IMR-90 (cell line): Measurements from ENCODE around the gene MID2. TPM values are rescaled to one million over a fixed set of nuclear protein-coding genes. Genes with fewer than 3 reads are reported as not detected.

Experiments used
- ATAC-seq: fragments of 200-7000 bp; cut with Tn5 transposase; 2 replicates; pipeline ENCODE4 v1.9.1; 2020; ENCODE audit warnings: low read depth, mild to moderate bottlenecking, moderate library complexity
- BruUV-seq: library from RNA; stranded (reverse); fragments of 400-500 nt; replicated peaks from 2 replicates; lab custom pipeline; 2021; lab: Mats Ljungman, UMichigan
- CTCF ChIA-PET: fragments of 300-600 bp; formaldehyde crosslinking; extraction: SDS; loops from one replicate; lab custom pipeline; 2021; ENCODE audit warnings: antibody characterized with exemption; lab: Yijun Ruan, JAX
- POLR2A ChIA-PET: fragments of 300-600 bp; sonication (Branson Sonifier 250); formaldehyde crosslinking; loops from one replicate; lab custom pipeline; 2022; ENCODE audit warnings: antibody characterized with exemption; ENCODE audit not compliant: unreplicated experiment; lab: Charles Lee
- DNase-seq: peaks from one replicate; pipeline ENCODE4 v3.0.0; 2013
- H2AFZ ChIP-seq: replicated peaks from 2 replicates; pipeline ENCODE3; 2013; ENCODE audit warnings: low read length, mild to moderate bottlenecking; ENCODE audit not compliant: poor library complexity
- H2AK5ac ChIP-seq: 2 replicates; pipeline ENCODE4 v1.6.1; 2013; ENCODE audit warnings: low read depth, low read length, inconsistent platforms
- H2AK9ac ChIP-seq: replicated peaks from 2 replicates; pipeline ENCODE3; 2013; ENCODE audit warnings: mild to moderate bottlenecking, low read depth, low read length, moderate library complexity; ENCODE audit not compliant: poor library complexity
- H2BK120ac ChIP-seq: 2 replicates; pipeline ENCODE4 v1.6.1; 2013; ENCODE audit warnings: low read depth, low read length, inconsistent platforms
- H2BK15ac ChIP-seq: 3 replicates; pipeline ENCODE4 v1.6.1; 2013; ENCODE audit warnings: low read depth, low read length, inconsistent platforms
- H2BK20ac ChIP-seq: 2 replicates; pipeline ENCODE4 v1.6.1; 2013; ENCODE audit warnings: low read depth, mild to moderate bottlenecking, inconsistent platforms, low read length, moderate library complexity
- H2BK5ac ChIP-seq: 2 replicates; pipeline ENCODE4 v1.6.1; 2013; ENCODE audit warnings: mild to moderate bottlenecking, low read depth, low read length, inconsistent platforms; ENCODE audit not compliant: poor library complexity, severe bottlenecking
- H3K14ac ChIP-seq: replicated peaks from 2 replicates; pipeline ENCODE4 v1.6.1; 2013; ENCODE audit warnings: low read depth, low read length, inconsistent platforms
- H3K18ac ChIP-seq: 2 replicates; pipeline ENCODE4 v1.6.1; 2013; ENCODE audit warnings: low read depth, low read length, control low read depth
- H3K23ac ChIP-seq: 2 replicates; pipeline ENCODE4 v1.6.1; 2013; ENCODE audit warnings: low read depth, low read length, inconsistent platforms
- H3K27ac ChIP-seq: 2 replicates; pipeline ENCODE4 v1.5.1; 2013; ENCODE audit warnings: mild to moderate bottlenecking, control low read depth, low read length; ENCODE audit not compliant: insufficient read depth
- H3K27me3 ChIP-seq: 2 replicates; pipeline ENCODE4 v1.6.1; 2013; ENCODE audit warnings: low read length; ENCODE audit not compliant: control insufficient read depth, insufficient read depth
- H3K36me3 ChIP-seq: 2 replicates; pipeline ENCODE4 v1.6.1; 2013; ENCODE audit warnings: low read length, mixed read lengths; ENCODE audit not compliant: control insufficient read depth, insufficient read depth
- H3K4ac ChIP-seq: 2 replicates; pipeline ENCODE4 v1.6.1; 2013; ENCODE audit warnings: low read depth, low read length, inconsistent platforms
- H3K4me1 ChIP-seq: 2 replicates; pipeline ENCODE4 v1.6.1; 2013; ENCODE audit warnings: low read length, mixed read lengths; ENCODE audit not compliant: control insufficient read depth, insufficient read depth
- H3K4me2 ChIP-seq: 2 replicates; pipeline ENCODE4 v1.6.1; 2013; ENCODE audit warnings: low read depth, mild to moderate bottlenecking, control low read depth, low read length, moderate library complexity
- H3K4me3 ChIP-seq: 2 replicates; pipeline ENCODE4 v1.5.1; 2013; ENCODE audit warnings: low read depth, mild to moderate bottlenecking, control low read depth, low read length, moderate library complexity; ENCODE audit not compliant: insufficient read depth
- H3K56ac ChIP-seq: 2 replicates; pipeline ENCODE4 v1.6.1; 2013; ENCODE audit warnings: low read length, inconsistent platforms; ENCODE audit not compliant: insufficient read depth; ENCODE audit errors: extremely low read depth
- H3K79me1 ChIP-seq, 2 experiments: 2 replicates each; pipeline ENCODE4 v1.6.1; 2013; ENCODE audit warnings: low read length in 2 of 2, inconsistent platforms in 1 of 2, low read depth in 1 of 2
- H3K9ac ChIP-seq: 2 replicates; pipeline ENCODE4 v1.6.1; 2013; ENCODE audit warnings: low read depth, low read length, control low read depth
- H3K9me1 ChIP-seq: 2 replicates; pipeline ENCODE4 v1.6.1; 2013; ENCODE audit warnings: low read length, inconsistent platforms; ENCODE audit not compliant: insufficient read depth
- H3K9me3 ChIP-seq: 2 replicates; pipeline ENCODE4 v1.6.1; 2013; ENCODE audit warnings: low read length; ENCODE audit not compliant: control insufficient read depth, insufficient read depth
- H4K20me1 ChIP-seq: 2 replicates; pipeline ENCODE4 v1.6.1; 2013; ENCODE audit warnings: low read length, inconsistent platforms; ENCODE audit not compliant: insufficient read depth
- H4K5ac ChIP-seq: 2 replicates; pipeline ENCODE4 v1.6.1; 2013; ENCODE audit warnings: mild to moderate bottlenecking, low read depth, low read length, control low read depth
- H4K8ac ChIP-seq, 2 experiments: 2 replicates each; pipeline ENCODE4 v1.6.1; 2013; ENCODE audit warnings: low read depth in 2 of 2, low read length in 2 of 2, control low read depth in 1 of 2, inconsistent platforms in 1 of 2
- H4K91ac ChIP-seq: 2 replicates; pipeline ENCODE4 v1.6.1; 2013; ENCODE audit warnings: low read depth, low read length, inconsistent platforms; ENCODE audit not compliant: insufficient read depth
- BHLHE40 ChIP-seq: fragments of 150-350 bp; IDR thresholded peaks from 2 replicates; pipeline ENCODE4 v1.6.1; 2016; ENCODE audit warnings: mild to moderate bottlenecking, low read depth, low read length
- CHD1 ChIP-seq: IDR thresholded peaks from 2 replicates; pipeline ENCODE4 v1.6.1; 2012; ENCODE audit warnings: low read depth, low read length, improper control_type of control experiment
- FOS ChIP-seq: fragments of 150-350 bp; IDR thresholded peaks from 2 replicates; pipeline ENCODE4 v1.6.1; 2016; ENCODE audit warnings: low read depth, low read length
- MAFK ChIP-seq: IDR thresholded peaks from 2 replicates; pipeline ENCODE4 v1.6.1; 2012; ENCODE audit warnings: low read depth, low read length, improper control_type of control experiment
- MXI1 ChIP-seq: IDR thresholded peaks from 2 replicates; pipeline ENCODE4 v1.6.1; 2012; ENCODE audit warnings: low read depth, mild to moderate bottlenecking, low read length, moderate library complexity, borderline replicate concordance
- NFE2L2 ChIP-seq: fragments of 150-350 bp; IDR thresholded peaks from 2 replicates; pipeline ENCODE4 v1.6.1; 2016; ENCODE audit warnings: low read depth, mild to moderate bottlenecking, low read length
- POLR2A ChIP-seq: IDR thresholded peaks from 2 replicates; pipeline ENCODE4 v1.6.1; 2012; ENCODE audit warnings: mild to moderate bottlenecking, low read depth, low read length
- RAD21 ChIP-seq: IDR thresholded peaks from 2 replicates; pipeline ENCODE4 v1.6.1; 2012; ENCODE audit warnings: low read length, improper control_type of control experiment
- RCOR1 ChIP-seq: IDR thresholded peaks from 2 replicates; pipeline ENCODE4 v1.6.1; 2012; ENCODE audit warnings: mild to moderate bottlenecking, low read length, improper control_type of control experiment; ENCODE audit not compliant: insufficient replicate concordance
- RFX5 ChIP-seq: IDR thresholded peaks from 2 replicates; pipeline ENCODE4 v1.8.0; 2012; ENCODE audit warnings: low read depth, mild to moderate bottlenecking, low read length, moderate library complexity
- SMC3 ChIP-seq: fragments of 150-350 bp; IDR thresholded peaks from 2 replicates; pipeline ENCODE4 v1.6.1; 2016; ENCODE audit warnings: low read depth, mild to moderate bottlenecking, antibody characterized with exemption, low read length, moderate library complexity
- WGBS, 2 experiments: methylation state at CpG; one replicate each; pipeline versions ENCODE4 v1.1.5 to v1.1.7; 2013; ENCODE audit warnings: missing lambda C conversion rate in 2 of 2; ENCODE audit not compliant: insufficient read length in 1 of 2; ENCODE audit errors: extremely low coverage in 2 of 2; 5-methylcytosine and 5-hydroxymethylcytosine counted together
- dilution Hi-C: fragments of 300-500 bp; cut with HindIII; formaldehyde crosslinking; loops from one replicate; pipeline ENCODE4 v1.14.3; 2018; ENCODE audit warnings: low sequenced_read_pairs; ENCODE audit not compliant: unreplicated experiment
- in situ Hi-C: fragments of 300-500 bp; cut with MboI; formaldehyde crosslinking; loops from 3 replicates; pipeline ENCODE4 v1.14.3; 2019; ENCODE audit warnings: low sequenced_read_pairs, inconsistent platforms, mixed read lengths
- intact Hi-C: fragments of 100-400 bp; cut with micrococcal nuclease; formaldehyde crosslinking; loops from 2 replicates; pipeline ENCODE4 v1.10.0; 2022
- polyA plus RNA-seq, 3 experiments: library from polyadenylated mRNA; depleted of rRNA; stranded (reverse); fragments of >200 nt; gene quantifications; 2 replicates each; pipeline ENCODE4 v1.2.3, GENCODE V29; 2012; ENCODE audit warnings: low replicate concordance in 1 of 3
- total RNA-seq: library from RNA; depleted of rRNA; stranded (reverse); fragments of >200 nt; gene quantifications from 2 replicates; pipeline ENCODE4 v1.2.3, GENCODE V29; 2012
- TF ChIP-seq, protein P1 (sequence below): fragments of 150-350 bp; IDR thresholded peaks from 2 replicates; pipeline ENCODE4 v1.6.1; 2016; ENCODE audit warnings: low read depth, mild to moderate bottlenecking, low read length, moderate library complexity, borderline replicate concordance
- TF ChIP-seq, protein P2 (sequence below): fragments of 150-350 bp; IDR thresholded peaks from 2 replicates; pipeline ENCODE4 v1.6.1; 2017; ENCODE audit warnings: mild to moderate bottlenecking, antibody characterized with exemption, low read length, low read depth

The MID2 gene
- total and polyA plus RNA-seq, 2 of the 4 experiments (the other 2 are of a cell fraction): 1.1 to 4.7 TPM

DNA sequence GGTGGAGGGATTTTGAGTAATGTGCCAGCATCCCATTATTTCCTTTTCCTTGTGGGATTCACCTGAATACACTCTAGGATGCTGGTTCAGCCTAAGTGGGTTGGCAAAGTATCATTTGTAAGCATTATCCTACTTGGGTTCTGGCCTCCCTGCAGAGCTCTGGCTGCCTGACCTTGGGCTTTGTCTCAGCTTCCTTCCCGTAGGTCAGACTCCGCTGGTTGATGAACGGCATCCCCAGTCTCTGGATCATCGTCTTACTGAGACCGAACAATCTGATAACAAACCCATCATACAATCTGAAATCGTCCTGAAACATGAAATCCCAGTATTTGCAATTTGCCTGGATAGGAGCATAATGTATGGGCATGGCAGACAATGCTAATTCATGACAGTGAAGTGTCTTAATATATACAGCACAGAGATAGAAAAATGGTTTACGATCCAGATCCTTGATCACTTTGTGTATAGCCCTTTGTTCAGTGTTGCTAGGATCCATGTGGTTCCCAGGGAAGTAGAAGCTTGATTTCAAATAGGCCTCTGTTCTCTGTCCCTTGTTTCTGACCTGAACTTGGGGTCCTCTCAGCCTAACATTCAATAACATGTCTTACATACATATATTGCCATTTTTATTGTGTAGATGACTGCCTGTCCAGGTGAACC lies 5.5 kb downstream of the MID2 start:
- no peak overlapping the region for H3K23ac ChIP-seq
- no peak overlapping the region for H2AK5ac ChIP-seq
- no peaks in the 10 kb centered on the region for H3K36me3 ChIP-seq
- H2AK9ac ChIP-seq: no peak overlapping the region
- no peak overlapping the region for H3K18ac ChIP-seq
- H3K9ac ChIP-seq: no peak overlapping the region
- no peak for DNase-seq
- dilution Hi-C loops: no loop called here
- POLR2A ChIA-PET: no interaction called here
- H2BK5ac ChIP-seq: no peak overlapping the region
- no peak for ATAC-seq
- TF ChIP-seq FOS (no peak), SMC3 (no peak), RCOR1 (no peak), MAFK (no peak), NFE2L2 (no peak), MXI1 (no peak), BHLHE40 (no peak), RFX5 (no peak), RAD21 (no peak), CHD1 (no peak), POLR2A (no peak)
- TF ChIP-seq, protein P1, sequence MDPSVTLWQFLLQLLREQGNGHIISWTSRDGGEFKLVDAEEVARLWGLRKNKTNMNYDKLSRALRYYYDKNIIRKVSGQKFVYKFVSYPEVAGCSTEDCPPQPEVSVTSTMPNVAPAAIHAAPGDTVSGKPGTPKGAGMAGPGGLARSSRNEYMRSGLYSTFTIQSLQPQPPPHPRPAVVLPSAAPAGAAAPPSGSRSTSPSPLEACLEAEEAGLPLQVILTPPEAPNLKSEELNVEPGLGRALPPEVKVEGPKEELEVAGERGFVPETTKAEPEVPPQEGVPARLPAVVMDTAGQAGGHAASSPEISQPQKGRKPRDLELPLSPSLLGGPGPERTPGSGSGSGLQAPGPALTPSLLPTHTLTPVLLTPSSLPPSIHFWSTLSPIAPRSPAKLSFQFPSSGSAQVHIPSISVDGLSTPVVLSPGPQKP: no peak
- TF ChIP-seq, protein P2, sequence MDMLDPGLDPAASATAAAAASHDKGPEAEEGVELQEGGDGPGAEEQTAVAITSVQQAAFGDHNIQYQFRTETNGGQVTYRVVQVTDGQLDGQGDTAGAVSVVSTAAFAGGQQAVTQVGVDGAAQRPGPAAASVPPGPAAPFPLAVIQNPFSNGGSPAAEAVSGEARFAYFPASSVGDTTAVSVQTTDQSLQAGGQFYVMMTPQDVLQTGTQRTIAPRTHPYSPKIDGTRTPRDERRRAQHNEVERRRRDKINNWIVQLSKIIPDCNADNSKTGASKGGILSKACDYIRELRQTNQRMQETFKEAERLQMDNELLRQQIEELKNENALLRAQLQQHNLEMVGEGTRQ: no peak
- intact Hi-C loops: no loop called here
- no peak overlapping the region for H2BK15ac ChIP-seq
- no peak overlapping the region for H2AFZ ChIP-seq
- no peak overlapping the region for H3K4me2 ChIP-seq
- no peak overlapping the region for H3K56ac ChIP-seq
- H3K4me3 ChIP-seq: no peak overlapping the region
- no peaks in the 10 kb centered on the region; the same call in 1 of the 2 replicates for H4K20me1 ChIP-seq
- no peak overlapping the region for H3K27ac ChIP-seq
- H4K91ac ChIP-seq: no peak overlapping the region
- no peaks in the 10 kb centered on the region for H3K4me1 ChIP-seq
- no peak overlapping the region for H2BK120ac ChIP-seq
- WGBS, 2 experiments: 54% methylated on average over 4 of the region's 7 CpGs; no CpG with 5 or more reads in 1 of the 2 experiments
- CTCF ChIA-PET: no interaction called here
- H2BK20ac ChIP-seq: no peak overlapping the region
- no peak overlapping the region for H4K5ac ChIP-seq
- no peak overlapping the region for H3K14ac ChIP-seq
- in situ Hi-C loops: no loop called here
- H3K4ac ChIP-seq: no peak overlapping the region
- no peaks in the 10 kb centered on the region for H3K9me1 ChIP-seq
- BruUV-seq: no TSS peak
- no peak overlapping the region for H4K8ac ChIP-seq
- H3K79me1 ChIP-seq: no peaks in the 10 kb centered on the region
- no peaks in the 10 kb centered on the region for H3K9me3 ChIP-seq
- peaks cover 6% of the 10 kb centered on the region for H3K27me3 ChIP-seq
